HG03575 (cell line): ENCODE results near the gene SSBP2.
"Not testable (repeated sequence)": the region's sequence is repeated elsewhere in the genome, so short reads cannot be mapped to it uniquely, and the experiment has no call there.

Experiments used
- ATAC-seq: cut with Tn5 transposase; IDR thresholded peaks from one replicate; pipeline ENCODE4 v1.9.1; 2021; ENCODE audit not compliant: unreplicated experiment, insufficient number of reproducible peaks, low FRiP score; ENCODE audit errors: extremely low read depth

The SSBP2 gene

DNA sequence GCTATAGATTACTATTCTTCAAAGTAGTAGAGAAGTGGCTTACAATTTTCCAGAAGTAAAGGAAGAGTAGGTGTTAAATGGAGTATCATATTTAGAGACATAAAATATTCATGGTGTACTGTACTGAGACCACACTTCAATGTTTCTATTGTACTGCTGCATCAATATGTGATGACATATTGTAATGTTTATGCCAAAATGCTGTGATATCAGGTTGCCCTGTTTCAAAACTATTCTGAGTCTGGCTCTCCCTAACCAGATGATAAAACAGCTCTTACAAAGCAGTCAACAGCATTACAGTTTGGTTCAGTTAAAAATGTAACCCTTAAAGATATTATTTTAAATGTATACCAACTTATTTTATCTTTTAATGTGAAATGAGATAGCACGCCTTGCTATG, 326.2 kb downstream of the SSBP2 start:
- no peak for ATAC-seq

GRCh38 chr5:81422671-81423070, 328.2 kb downstream of the SSBP2 start:
- no peak for ATAC-seq

DNA sequence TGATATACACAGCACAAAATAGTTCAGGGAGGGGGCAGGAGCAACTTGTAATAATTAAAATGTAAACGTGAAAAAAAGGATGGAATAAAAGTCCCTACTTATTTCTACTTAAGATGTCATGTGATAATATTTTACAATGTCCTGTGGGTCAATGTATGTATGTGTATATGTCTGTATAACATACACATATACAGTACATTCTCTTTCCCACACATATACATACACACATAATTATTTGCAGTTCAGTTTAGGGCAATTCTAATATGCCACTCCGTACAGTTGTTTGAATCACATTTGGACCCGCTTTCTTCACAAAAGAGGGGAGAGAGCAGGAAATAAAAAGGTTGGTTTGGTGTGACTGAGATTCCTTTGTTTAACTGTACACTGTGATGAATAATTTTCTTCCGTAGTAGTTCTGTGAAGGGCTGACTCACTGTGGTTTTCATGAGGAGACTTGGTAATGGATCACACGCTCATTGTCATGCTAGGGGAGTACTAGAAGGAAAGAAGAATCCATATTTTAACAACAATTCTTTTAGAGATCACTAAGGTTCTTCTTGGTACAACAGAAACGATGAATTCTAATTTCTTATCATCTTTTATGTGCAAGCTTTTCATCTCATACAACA, 330.7 kb downstream of the SSBP2 start:
- no peak for ATAC-seq

DNA sequence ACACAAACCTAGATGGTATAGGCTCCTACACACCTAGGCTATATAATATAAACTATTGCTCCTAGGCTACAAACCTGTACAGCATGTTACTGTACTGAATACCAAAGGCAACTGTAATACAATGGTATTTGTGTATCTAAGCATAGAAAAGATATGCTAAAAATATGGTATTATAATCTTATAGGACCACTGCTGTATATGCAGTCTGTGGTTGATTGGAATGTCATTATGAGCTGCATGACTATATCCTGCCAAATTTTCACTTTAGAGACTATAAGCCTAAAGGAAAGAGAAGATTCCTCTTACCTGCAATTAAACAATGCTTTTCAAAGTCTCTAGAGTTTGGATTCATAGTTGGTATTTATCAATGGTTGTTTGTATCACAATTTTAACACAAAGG, 332.3 kb downstream of the SSBP2 start:
- ATAC-seq: no peak

GRCh38 chr5:81417052-81417451, 333.8 kb downstream of the SSBP2 start:
- no peak for ATAC-seq

GRCh38 chr5:81409896-81410295, 341.0 kb downstream of the SSBP2 start:
- no peak for ATAC-seq

- ATAC-seq: no peak
Observed at GRCh38 chr5:81409361-81409760, 341.5 kb downstream of the SSBP2 start.

DNA sequence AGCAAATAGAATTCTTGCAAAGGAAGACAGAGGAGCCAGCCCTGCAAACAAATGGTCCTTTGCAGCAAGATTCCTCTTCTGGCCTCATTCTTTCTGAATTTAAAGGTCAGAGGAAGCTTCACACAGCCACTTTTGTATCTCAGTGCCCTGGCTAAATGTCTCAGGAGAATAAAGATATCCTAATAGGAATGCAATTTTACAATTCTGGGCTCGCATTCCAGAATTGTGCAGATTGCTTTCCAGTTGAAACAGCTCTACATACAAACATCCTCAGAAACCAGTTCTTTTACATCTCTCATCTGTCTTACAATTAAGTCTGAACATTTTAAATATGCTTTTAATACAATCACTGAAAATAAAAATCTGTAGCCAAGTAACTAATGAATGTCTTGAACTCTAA, 342.4 kb downstream of the SSBP2 start:
- no peak for ATAC-seq

DNA sequence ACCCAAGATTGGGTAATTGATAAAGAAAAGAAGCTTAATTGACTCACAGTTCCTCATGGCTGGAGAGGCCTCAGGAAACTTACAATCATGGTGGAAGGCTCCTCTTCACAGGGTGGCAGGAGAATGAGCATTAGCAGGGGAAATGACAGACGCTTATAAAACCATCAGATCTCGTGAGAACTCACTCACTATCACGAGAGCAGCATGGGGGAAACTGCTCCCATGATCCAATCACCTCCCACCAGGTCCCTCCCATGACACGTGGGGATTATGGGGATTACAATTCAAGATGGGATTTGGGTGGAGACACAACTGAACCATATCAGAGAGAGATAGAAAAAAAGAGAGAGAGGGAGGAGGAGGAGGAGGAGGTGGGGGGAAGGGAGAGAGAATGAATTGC, 343.1 kb downstream of the SSBP2 start:
- ATAC-seq: not testable (repeated sequence)

DNA sequence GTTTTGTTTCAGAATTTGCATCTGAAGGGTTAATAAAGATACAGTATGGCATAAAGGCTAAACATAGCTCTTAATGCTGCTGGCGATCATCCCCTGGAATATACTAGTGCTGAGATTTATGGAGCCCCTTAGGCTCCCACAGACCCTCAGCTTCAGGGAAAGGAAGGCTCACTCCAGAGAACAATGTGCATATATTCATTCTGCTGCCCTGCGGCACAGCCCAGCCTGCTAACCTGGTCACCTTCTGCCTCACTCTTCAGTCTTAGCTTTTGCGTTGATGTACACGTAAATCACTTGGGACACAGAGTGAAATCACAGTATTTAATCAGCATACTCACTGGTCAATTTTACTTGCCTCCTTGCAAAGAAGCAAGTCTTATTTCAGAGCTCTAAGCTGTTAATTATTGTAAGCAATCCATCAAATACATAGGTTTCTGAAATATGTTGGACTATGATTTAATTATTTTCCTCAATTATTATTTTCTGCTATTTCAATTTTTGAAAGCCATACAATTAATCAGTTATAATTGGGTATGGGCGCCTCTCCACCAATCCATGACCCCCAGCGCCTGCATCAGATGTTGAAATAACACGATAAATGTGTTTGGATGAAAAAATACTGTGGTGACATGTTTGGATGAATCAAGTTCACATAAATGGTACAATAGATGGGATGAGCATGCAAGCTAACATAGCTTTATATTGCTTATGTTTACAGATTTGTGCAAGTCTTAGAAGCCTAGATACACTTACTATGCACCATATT, 345.6 kb downstream of the SSBP2 start:
- no peak for ATAC-seq

GRCh38 chr5:81402192-81402930, 348.5 kb downstream of the SSBP2 start:
- ATAC-seq: no peak

DNA sequence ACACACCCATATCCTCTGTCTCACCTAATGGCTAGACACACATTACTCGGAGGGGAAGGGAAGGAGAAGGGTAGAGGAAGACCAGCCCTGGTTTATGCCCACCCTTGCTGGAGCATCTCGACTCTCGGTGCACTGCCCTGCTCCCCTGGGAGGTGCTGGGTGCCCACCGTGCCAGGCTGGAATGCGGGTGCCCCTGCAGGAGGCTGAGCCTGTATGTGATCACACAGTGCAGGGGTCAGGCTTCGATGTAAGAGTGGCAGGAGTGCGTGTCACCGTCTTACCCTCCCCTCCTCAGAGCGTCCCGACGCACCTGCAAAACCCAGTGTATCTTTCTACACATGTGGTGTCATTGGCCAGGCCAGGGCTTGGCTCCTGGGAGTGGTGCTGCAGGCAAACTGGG, 349.6 kb downstream of the SSBP2 start:
- ATAC-seq: no peak

GRCh38 chr5:81400375-81400774, 350.5 kb downstream of the SSBP2 start:
- ATAC-seq: no peak

- no peak for ATAC-seq
Observed at GRCh38 chr5:81398741-81399140, 352.2 kb downstream of the SSBP2 start.

DNA sequence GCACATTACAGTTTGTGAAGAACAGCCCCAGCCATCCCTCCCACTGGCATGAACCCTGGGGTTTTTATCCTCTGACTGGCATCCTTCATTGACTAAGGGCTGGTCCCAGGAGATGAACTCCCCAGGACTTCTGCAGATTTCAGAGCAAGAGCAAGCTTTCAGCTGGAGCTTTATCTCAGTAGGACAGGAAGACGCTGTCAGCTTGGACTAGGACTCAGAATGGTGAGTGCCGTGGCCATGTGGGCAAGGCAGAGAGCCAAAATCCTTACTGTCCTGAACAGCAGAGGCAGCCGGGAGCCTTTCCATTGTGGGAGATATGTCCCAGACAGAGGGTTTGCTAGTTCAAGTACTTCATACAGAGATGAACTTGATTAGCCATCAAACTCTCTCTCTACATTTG, 353.7 kb downstream of the SSBP2 start:
- no peak for ATAC-seq

DNA sequence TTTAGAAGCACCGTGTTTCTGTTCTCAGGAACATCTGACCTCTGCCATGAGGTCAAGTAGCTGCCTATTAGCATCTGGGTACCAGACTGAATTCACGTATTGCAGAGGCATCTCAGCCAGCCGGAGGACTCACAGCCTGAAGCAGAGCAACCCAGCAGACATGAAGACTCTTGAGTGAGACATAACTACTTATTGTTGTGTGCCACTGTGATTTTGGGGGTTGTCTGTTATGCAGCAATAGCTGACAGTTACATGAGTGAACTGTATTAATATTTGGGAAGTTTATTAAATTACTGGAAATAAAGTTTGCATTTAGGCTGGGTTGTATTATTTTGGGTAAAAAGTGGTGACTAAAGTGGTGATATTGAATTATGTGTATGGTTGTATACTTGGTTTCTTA, 355.6 kb downstream of the SSBP2 start:
- ATAC-seq: no peak

DNA sequence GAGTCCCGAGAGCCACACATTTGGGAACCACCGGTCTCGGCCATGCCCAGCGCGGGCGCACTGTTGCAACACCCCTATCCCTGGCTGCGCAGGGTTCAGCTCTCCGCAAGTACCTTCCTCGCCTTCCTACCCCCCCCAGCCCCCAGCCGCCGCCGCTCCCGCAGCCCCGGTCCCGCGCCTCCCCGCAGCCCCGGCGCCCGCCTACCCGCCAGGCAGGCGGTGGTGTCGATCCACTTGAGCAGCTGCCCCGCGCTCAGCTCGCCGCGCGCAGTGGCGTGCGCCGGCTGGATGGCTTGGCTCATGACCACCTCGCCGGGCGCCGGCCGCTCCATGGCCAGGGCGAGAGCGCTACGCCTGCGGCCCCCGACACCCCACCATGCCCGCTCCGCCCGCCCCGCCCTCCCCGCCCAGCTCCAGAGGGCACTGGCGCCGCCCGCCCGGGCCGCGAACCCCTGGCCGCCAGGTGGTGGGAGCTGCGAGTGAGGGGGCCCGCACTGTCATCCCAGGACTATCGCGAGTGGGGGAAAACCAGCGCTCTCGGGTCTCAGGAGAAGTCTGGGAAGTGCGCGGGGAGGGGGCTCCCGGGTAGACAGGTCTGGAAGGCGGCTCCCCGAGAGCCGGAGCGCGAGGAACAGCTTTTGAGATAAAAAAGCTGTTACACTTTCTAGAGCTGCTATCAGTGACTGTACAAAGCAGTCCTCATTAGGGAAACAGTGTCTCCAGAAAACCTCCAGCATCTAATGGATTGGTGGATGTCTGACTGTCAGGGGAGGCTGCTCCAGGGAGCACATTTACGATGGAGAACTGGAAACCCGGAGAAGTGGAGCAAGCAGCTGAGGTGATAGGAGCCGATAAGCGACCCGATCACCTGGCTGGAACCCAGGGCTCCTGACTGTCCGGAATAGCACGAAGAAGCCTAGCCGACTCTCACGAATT, 356.8 kb downstream of the SSBP2 start, which contains the start of gene ACOT12:
ACOT12 (minus strand) TSS at position 352 of the 936 bp plus-strand sequence; CDS start at position 332, 20 bp downstream.
- ATAC-seq: no peak

GRCh38 chr5:81393430-81393782, 357.5 kb downstream of the SSBP2 start:
- no peak for ATAC-seq

- no peak for ATAC-seq
Observed at GRCh38 chr5:81389025-81389424, 361.9 kb downstream of the SSBP2 start.
